Tibial nerve (tissue), 4 donors: ENCODE results near the gene APBA1. TPM values are rescaled to one million over a fixed set of nuclear protein-coding genes. Genes with fewer than 3 reads are reported as not detected.
A peak's percentile ranks its signal among the peaks of the same experiment; 100 is the strongest.

Experiments
- DNase-seq, 2 donors: peaks; one replicate each; pipeline ENCODE4 v3.0.0-alpha.2; 2019; ENCODE audit warnings: low spot score in 2 of 2
- H3K27ac ChIP-seq, 4 donors: fragments of 200-600 bp; sonication (generic) in 3 of 4; one replicate each; pipeline ENCODE4 v1.5.1; 2017 to 2019; ENCODE audit warnings: mild to moderate bottlenecking in 1 of 4
- H3K27me3 ChIP-seq, 2 donors: fragments of 200-600 bp; sonication (generic) in 1 of 2; one replicate each; pipeline versions ENCODE4 v1.5.1 to v1.6.0; 2017 to 2019
- H3K36me3 ChIP-seq, 3 donors: fragments of 200-600 bp; sonication (generic); one replicate each; pipeline ENCODE4 v1.5.1; 2018 to 2019
- H3K4me1 ChIP-seq, 4 donors: fragments of 200-600 bp; sonication (generic) in 3 of 4; one replicate each; pipeline ENCODE4 v1.5.1; 2017 to 2019
- H3K4me3 ChIP-seq, 4 donors: fragments of 200-600 bp; sonication (generic) in 3 of 4; one replicate each; pipeline ENCODE4 v1.5.1; 2017 to 2019; ENCODE audit warnings: mild to moderate bottlenecking in 1 of 4, moderate library complexity in 1 of 4
- H3K9me3 ChIP-seq, 4 donors: fragments of 200-600 bp; sonication (generic) in 3 of 4; one replicate each; pipeline ENCODE4 v1.5.1; 2017 to 2019
- EP300 ChIP-seq, 2 donors: sonication (generic); formaldehyde crosslinking; IDR thresholded peaks; one replicate each; pipeline ENCODE4 v1.6.1; 2017; ENCODE audit warnings: antibody characterized with exemption in 2 of 2, mild to moderate bottlenecking in 1 of 2
- POLR2A ChIP-seq, 2 donors: fragments of 450-650 bp; IDR thresholded peaks; one replicate each; pipeline ENCODE4 v1.6.1; 2017; ENCODE audit warnings: antibody characterized with exemption in 2 of 2, mild to moderate bottlenecking in 2 of 2, moderate library complexity in 2 of 2
- WGBS, 2 donors: methylation state at CpG; one replicate each; pipeline ENCODE4 v1.1.5; 2018; 5-methylcytosine and 5-hydroxymethylcytosine counted together
- total RNA-seq, 4 donors: library from RNA; depleted of rRNA; stranded (reverse); fragments of >200 nt; gene quantifications; one replicate each; pipeline ENCODE4 v1.1.0, GENCODE V29; 2016
- TF ChIP-seq, protein P1 (sequence below), 5 experiments: fragments of 200-600 bp in 3 of 5; fragments of 450-650 bp in 2 of 5; sonication (generic) in 3 of 5; IDR thresholded peaks; one replicate each; pipeline ENCODE4 v1.5.1; 2016 to 2019; ENCODE audit warnings: antibody characterized with exemption in 5 of 5, mild to moderate bottlenecking in 3 of 5, moderate library complexity in 2 of 5

The APBA1 gene
- total RNA-seq, 4 donors from 2014 or later: 8.4 to 14.4 (median 9.8) TPM

- H3K4me3 ChIP-seq: no peak overlapping the region
- peaks cover 0 to 5% (median 0%) of the 10 kb centered on the region in 3 donors for H3K36me3 ChIP-seq
- WGBS, 2 donors: 52 to 54% methylated on average over 2 of the region's 2 CpGs
- peaks cover 0 to 13% (median 0%) of the 10 kb centered on the region in 4 donors for H3K4me1 ChIP-seq
- H3K27ac ChIP-seq: no peak overlapping the region
- H3K9me3 ChIP-seq: no peaks in the 10 kb centered on the region
- H3K27me3 ChIP-seq: no peaks in the 10 kb centered on the region
- DNase-seq: no peak
- TF ChIP-seq EP300 (IDR thresholded peaks at IDR 0.05) (no peak), POLR2A (IDR thresholded peaks at IDR 0.05) (no peak)
- TF ChIP-seq, protein P1, sequence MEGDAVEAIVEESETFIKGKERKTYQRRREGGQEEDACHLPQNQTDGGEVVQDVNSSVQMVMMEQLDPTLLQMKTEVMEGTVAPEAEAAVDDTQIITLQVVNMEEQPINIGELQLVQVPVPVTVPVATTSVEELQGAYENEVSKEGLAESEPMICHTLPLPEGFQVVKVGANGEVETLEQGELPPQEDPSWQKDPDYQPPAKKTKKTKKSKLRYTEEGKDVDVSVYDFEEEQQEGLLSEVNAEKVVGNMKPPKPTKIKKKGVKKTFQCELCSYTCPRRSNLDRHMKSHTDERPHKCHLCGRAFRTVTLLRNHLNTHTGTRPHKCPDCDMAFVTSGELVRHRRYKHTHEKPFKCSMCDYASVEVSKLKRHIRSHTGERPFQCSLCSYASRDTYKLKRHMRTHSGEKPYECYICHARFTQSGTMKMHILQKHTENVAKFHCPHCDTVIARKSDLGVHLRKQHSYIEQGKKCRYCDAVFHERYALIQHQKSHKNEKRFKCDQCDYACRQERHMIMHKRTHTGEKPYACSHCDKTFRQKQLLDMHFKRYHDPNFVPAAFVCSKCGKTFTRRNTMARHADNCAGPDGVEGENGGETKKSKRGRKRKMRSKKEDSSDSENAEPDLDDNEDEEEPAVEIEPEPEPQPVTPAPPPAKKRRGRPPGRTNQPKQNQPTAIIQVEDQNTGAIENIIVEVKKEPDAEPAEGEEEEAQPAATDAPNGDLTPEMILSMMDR (IDR thresholded peaks at IDR 0.05): no peak
Measured at GRCh38 chr9:69471433-69471832, 200.7 kb downstream of the APBA1 start.

DNA sequence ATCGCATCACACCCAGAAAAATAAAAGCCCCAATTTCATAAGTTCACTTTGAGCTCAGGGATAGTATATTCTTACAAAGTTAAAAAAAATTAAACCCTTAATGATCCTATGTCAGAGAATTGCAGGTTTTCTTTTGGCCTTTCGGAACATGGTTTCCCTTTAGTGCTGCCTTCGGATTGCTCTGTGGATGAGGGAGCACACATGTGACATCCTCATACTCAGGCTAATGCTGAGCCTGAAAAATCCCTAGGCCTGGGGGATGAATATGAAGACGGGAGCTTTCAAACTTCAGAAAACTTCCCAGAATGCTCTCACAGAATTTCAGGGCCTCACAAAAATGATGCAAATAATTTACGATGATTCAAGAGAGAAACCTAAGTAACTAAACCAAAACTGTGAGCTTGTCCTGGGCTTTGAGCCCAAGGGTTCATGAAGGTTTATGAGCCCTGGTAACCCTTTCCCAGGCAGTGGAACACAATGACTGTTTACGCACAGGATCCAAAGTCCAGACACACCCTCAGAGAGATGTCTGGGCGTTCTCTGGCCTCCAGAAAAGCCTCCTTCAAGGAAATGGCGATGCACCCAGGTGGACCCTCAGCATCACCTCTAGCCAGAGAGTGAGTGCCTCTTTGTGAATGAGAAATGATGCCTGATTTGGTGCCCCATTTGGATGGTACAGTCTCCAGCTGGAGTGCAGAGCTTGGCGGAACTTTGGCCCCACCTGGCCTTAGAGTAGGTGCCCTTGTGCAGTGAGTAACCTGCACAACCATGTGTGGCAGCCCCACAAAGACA lies 201.8 kb downstream of the APBA1 start:
- Histone ChIP-seq H3K4me1 (peaks cover 0 to 23% (median 0%) of the 10 kb centered on the region in 4 donors), H3K9me3 (no peaks in the 10 kb centered on the region), H3K27me3 (no peaks in the 10 kb centered on the region), H3K4me3 (no peak overlapping the region), H3K36me3 (peaks cover 0 to 15% (median 0%) of the 10 kb centered on the region in 3 donors), H3K27ac (peak overlapping the region in 2 of 4 donors; percentile 20 to 26)
- 70 to 81% methylated on average over 9 of the region's 9 CpGs for WGBS, 2 donors
- DNase-seq: peak; percentile 23 to 38
- TF ChIP-seq, protein P1 (IDR thresholded peaks at IDR 0.05): no peak
- TF ChIP-seq EP300 (IDR thresholded peaks at IDR 0.05): peak in 1 of 2 donors; percentile 51

GRCh38 chr9:69469136-69469535 lies 203.0 kb downstream of the APBA1 start:
- Histone ChIP-seq H3K36me3 (peaks cover 0 to 18% (median 0%) of the 10 kb centered on the region in 3 donors), H3K27me3 (no peaks in the 10 kb centered on the region), H3K9me3 (no peaks in the 10 kb centered on the region), H3K4me1 (peaks cover 0 to 31% (median 0%) of the 10 kb centered on the region in 4 donors), H3K4me3 (no peak overlapping the region), H3K27ac (no peak overlapping the region)
- TF ChIP-seq POLR2A (IDR thresholded peaks at IDR 0.05): no peak
- DNase-seq: no peak

DNA sequence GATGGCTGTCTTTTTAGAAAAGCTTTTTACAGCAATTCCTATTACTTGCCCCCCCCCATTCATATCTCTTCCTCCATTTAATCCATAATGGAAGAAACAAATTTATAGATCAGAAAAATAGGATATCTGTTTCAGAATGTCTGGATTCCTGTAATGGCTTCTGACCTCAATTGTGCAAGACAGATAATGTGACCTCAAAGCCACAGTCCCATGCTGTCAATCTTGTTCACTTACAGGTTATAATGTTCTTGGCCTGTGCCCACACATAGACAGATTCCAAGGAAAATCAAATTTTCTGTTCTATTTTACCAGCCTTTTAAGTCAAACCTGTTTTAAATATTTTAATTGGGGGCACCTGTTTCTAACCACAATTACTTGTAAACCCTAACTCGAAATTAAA lies 203.8 kb downstream of the APBA1 start:
- Histone ChIP-seq H3K36me3 (peaks cover 0 to 25% (median 0%) of the 10 kb centered on the region in 3 donors), H3K27me3 (no peaks in the 10 kb centered on the region), H3K4me3 (no peak overlapping the region), H3K4me1 (peaks cover 0 to 31% (median 0%) of the 10 kb centered on the region in 4 donors), H3K27ac (no peak overlapping the region), H3K9me3 (no peaks in the 10 kb centered on the region)
- WGBS, 2 donors: 84 to 89% methylated on average over 1 of the region's 1 CpG
- no peak for DNase-seq
- no peak for TF ChIP-seq EP300 (IDR thresholded peaks at IDR 0.05)
- TF ChIP-seq POLR2A (IDR thresholded peaks at IDR 0.05): no peak
- TF ChIP-seq, protein P1 (IDR thresholded peaks at IDR 0.05): no peak

GRCh38 chr9:69466151-69466550 lies 206.0 kb downstream of the APBA1 start:
- Histone ChIP-seq H3K36me3 (peaks cover 0 to 25% (median 0%) of the 10 kb centered on the region in 3 donors), H3K27ac (peak overlapping the region in 3 of 4 donors; percentile 21 to 54 (median 44)), H3K4me3 (no peak overlapping the region), H3K4me1 (peaks cover 0 to 28% (median 0%) of the 10 kb centered on the region in 4 donors), H3K9me3 (no peaks in the 10 kb centered on the region), H3K27me3 (no peaks in the 10 kb centered on the region)
- no peak for DNase-seq
- TF ChIP-seq EP300 (IDR thresholded peaks at IDR 0.05) (no peak), POLR2A (IDR thresholded peaks at IDR 0.05) (no peak)
- TF ChIP-seq, protein P1 (IDR thresholded peaks at IDR 0.05): no peak
- 81 to 84% methylated on average over 8 of the region's 8 CpGs for WGBS, 2 donors
